ENCODE results near the gene FAM229A. TPM values are rescaled to one million over a fixed set of nuclear protein-coding genes. Genes with fewer than 3 reads are reported as not detected.
A peak's percentile ranks its signal among the peaks of the same experiment; 100 is the strongest.

Gene FAM229A
- total and polyA plus RNA-seq, 9 of the 15 experiments (the other 6 are each of a cell fraction or from before 2014, with no cell fraction given), result 0.04 to 21.6 (median 7.4) TPM

DNA sequence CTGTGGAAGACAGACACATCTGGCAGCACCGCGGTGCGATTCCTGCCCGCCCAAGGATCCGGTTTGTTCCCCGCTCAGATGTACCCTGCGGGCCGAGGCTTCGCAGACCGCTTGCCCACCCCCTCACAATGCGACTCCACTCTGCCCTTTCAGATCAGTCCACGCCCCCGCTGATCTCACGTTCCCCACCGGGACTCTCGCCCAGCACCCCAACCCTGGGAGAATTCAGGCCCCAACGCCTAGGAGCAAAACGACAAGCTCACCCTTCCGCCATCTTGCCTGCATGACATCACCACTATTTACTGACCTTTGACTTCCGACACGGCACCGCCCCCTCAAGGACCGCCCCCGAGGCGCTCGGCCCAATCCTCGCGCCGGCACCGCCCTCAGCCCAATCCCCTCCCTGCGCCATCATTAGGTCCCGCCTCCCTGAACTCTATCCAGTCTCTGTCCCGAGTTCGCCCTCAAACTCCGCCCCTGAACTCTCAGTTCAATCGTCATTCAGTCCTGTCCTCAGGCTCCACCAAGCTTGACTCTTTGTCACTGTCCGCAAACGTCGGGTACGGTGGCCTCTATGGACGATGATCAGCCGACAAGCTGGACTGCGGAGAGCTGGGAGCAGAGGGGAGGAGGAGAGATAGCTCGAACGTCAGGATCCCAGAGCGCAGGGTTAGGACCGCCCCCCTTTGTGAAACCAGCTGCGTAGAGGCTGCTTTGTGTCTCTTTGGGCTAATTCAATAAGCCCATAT, 32.0 kb upstream of the FAM229A start, which contains the start of gene BSDC1 (continued):
- TF ChIP-seq TOE1 (IDR thresholded peaks at IDR 0.05; ENCODE audit: borderline replicate concordance) (peak; percentile 86), TOE1 (CRISPR knock-in tag; IDR thresholded peaks at IDR 0.05; ENCODE audit: borderline replicate concordance, low read depth) (peak; percentile 73; the same call in 1 of the 2 replicates), ZNF121 (CRISPR knock-in tag; conservative IDR thresholded peaks at IDR 0.05) (no peak), ASH1L (IDR thresholded peaks at IDR 0.05; ENCODE audit: borderline replicate concordance, low read depth, partially characterized antibody) (no peak), SRSF7 (optimal IDR thresholded peaks at IDR 0.05; ENCODE audit: low read depth, low read length) (no peak), MYNN (IDR thresholded peaks at IDR 0.05) (peak; percentile 82; the same call in 1 of the 2 replicates), MYNN (CRISPR knock-in tag; IDR thresholded peaks at IDR 0.05) (no peak), PHF21A (IDR thresholded peaks at IDR 0.05; ENCODE audit: borderline replicate concordance, low read depth) (peak; percentile 69), PHTF2 (CRISPR knock-in tag; IDR thresholded peaks at IDR 0.05) (no peak), MYBL2 (IDR thresholded peaks at IDR 0.05; ENCODE audit: low read depth) (no peak), MYBL2 (CRISPR knock-in tag; IDR thresholded peaks at IDR 0.05; ENCODE audit: borderline replicate concordance) (no peak), ESRRB (CRISPR knock-in tag; IDR thresholded peaks at IDR 0.05; ENCODE audit: borderline replicate concordance) (no peak), PTRF (tag; IDR thresholded peaks at IDR 0.05) (no peak), NR2C1 (IDR thresholded peaks at IDR 0.05) (peak; percentile 98), NR2C1 (tag; IDR thresholded peaks at IDR 0.05) (peak; percentile 99), PTBP1 (IDR thresholded peaks at IDR 0.05; ENCODE audit: low read depth, low read length) (no peak), TEAD4 (IDR thresholded peaks at IDR 0.05; ENCODE audit: low read length) (peak; percentile 71), TEAD4 (CRISPR knock-in tag; IDR thresholded peaks at IDR 0.05; ENCODE audit: borderline replicate concordance) (no peak), NBN (IDR thresholded peaks at IDR 0.05; ENCODE audit: low read depth) (peak; percentile 99), TAF9B (IDR thresholded peaks at IDR 0.05; ENCODE audit: partially characterized antibody) (peak; percentile 93), BRF1 (IDR thresholded peaks at IDR 0.05; ENCODE audit: borderline replicate concordance, extremely low read depth, insufficient read length) (no peak)
- TF ChIP-seq, protein P1, sequence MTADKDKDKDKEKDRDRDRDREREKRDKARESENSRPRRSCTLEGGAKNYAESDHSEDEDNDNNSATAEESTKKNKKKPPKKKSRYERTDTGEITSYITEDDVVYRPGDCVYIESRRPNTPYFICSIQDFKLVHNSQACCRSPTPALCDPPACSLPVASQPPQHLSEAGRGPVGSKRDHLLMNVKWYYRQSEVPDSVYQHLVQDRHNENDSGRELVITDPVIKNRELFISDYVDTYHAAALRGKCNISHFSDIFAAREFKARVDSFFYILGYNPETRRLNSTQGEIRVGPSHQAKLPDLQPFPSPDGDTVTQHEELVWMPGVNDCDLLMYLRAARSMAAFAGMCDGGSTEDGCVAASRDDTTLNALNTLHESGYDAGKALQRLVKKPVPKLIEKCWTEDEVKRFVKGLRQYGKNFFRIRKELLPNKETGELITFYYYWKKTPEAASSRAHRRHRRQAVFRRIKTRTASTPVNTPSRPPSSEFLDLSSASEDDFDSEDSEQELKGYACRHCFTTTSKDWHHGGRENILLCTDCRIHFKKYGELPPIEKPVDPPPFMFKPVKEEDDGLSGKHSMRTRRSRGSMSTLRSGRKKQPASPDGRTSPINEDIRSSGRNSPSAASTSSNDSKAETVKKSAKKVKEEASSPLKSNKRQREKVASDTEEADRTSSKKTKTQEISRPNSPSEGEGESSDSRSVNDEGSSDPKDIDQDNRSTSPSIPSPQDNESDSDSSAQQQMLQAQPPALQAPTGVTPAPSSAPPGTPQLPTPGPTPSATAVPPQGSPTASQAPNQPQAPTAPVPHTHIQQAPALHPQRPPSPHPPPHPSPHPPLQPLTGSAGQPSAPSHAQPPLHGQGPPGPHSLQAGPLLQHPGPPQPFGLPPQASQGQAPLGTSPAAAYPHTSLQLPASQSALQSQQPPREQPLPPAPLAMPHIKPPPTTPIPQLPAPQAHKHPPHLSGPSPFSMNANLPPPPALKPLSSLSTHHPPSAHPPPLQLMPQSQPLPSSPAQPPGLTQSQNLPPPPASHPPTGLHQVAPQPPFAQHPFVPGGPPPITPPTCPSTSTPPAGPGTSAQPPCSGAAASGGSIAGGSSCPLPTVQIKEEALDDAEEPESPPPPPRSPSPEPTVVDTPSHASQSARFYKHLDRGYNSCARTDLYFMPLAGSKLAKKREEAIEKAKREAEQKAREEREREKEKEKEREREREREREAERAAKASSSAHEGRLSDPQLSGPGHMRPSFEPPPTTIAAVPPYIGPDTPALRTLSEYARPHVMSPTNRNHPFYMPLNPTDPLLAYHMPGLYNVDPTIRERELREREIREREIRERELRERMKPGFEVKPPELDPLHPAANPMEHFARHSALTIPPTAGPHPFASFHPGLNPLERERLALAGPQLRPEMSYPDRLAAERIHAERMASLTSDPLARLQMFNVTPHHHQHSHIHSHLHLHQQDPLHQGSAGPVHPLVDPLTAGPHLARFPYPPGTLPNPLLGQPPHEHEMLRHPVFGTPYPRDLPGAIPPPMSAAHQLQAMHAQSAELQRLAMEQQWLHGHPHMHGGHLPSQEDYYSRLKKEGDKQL (CRISPR knock-in tag; IDR thresholded peaks at IDR 0.05; ENCODE audit: borderline replicate concordance), result no peak
- TF ChIP-seq, protein P2, sequence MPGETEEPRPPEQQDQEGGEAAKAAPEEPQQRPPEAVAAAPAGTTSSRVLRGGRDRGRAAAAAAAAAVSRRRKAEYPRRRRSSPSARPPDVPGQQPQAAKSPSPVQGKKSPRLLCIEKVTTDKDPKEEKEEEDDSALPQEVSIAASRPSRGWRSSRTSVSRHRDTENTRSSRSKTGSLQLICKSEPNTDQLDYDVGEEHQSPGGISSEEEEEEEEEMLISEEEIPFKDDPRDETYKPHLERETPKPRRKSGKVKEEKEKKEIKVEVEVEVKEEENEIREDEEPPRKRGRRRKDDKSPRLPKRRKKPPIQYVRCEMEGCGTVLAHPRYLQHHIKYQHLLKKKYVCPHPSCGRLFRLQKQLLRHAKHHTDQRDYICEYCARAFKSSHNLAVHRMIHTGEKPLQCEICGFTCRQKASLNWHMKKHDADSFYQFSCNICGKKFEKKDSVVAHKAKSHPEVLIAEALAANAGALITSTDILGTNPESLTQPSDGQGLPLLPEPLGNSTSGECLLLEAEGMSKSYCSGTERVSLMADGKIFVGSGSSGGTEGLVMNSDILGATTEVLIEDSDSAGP (CRISPR knock-in tag; IDR thresholded peaks at IDR 0.05), result peak; percentile 53; the same call in 1 of the 2 replicates

Data from K562 (cell line).